Ishikawa (cell line): ENCODE results near the gene RASAL3.

Source experiments
- CREB1 ChIP-seq: IDR thresholded peaks from 2 replicates; pipeline ENCODE4 v1.6.1; 2012; ENCODE audit warnings: low read depth
- EGR1 ChIP-seq: IDR thresholded peaks from 2 replicates; pipeline ENCODE4 v1.6.1; 2012
- EP300 ChIP-seq: IDR thresholded peaks from 2 replicates; pipeline ENCODE4 v1.6.1; 2012; ENCODE audit warnings: borderline replicate concordance
- FOXM1 ChIP-seq: IDR thresholded peaks from 2 replicates; pipeline ENCODE4 v1.6.1; 2012; ENCODE audit warnings: low read depth, borderline replicate concordance
- MAX ChIP-seq: IDR thresholded peaks from 2 replicates; pipeline ENCODE4 v1.6.1; 2012
- RAD21 ChIP-seq: IDR thresholded peaks from 2 replicates; pipeline ENCODE4 v1.6.1; 2012; ENCODE audit warnings: low read depth
- TCF12 ChIP-seq: IDR thresholded peaks from 2 replicates; pipeline ENCODE4 v1.6.1; 2012; ENCODE audit warnings: low read depth
- TEAD4 ChIP-seq: IDR thresholded peaks from 2 replicates; pipeline ENCODE4 v1.6.1; 2012
- YY1 ChIP-seq: IDR thresholded peaks from 2 replicates; pipeline ENCODE4 v1.6.1; 2012; ENCODE audit warnings: low read depth

DNA sequence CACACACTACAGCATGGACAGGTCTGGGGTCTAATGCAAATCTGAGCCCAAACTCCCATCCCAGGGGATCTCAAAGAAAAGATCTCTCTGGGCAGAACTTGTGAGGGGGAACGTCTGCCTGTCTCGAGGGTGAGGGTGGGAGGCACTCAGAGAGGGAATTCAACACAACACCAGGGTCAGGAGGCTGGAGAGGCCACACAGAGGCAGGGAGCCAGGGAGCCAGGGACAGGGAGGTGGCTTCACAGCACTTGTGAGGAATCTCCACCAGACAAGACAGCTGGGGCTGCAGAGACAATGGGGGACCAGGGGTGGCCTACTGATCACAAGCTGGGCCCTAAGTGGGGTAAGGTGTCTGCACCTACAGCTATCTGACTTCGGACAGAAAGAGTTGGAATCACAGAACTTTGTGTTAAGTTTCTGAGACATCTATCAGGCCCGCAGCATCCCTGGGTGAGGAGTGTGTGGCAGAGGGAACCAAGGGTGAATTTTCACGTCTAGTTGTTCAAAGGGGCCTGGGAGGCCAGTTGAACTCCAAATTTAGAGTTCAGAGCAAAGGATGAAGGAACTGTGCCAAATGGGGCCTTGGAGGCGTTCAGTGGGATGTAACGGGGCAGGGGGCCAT, 32.8 kb downstream of the RASAL3 start:
- TF ChIP-seq MAX (no peak), EP300 (no peak), EGR1 (no peak), FOXM1 (no peak), TEAD4 (no peak), TCF12 (no peak), CREB1 (no peak), YY1 (no peak), RAD21 (no peak)
